ENCODE data around the gene MAGEA9B.
"Not testable (repeated sequence)": the region's sequence is repeated elsewhere in the genome, so short reads cannot be mapped to it uniquely, and the experiment has no call there.

Gene MAGEA9B

DNA sequence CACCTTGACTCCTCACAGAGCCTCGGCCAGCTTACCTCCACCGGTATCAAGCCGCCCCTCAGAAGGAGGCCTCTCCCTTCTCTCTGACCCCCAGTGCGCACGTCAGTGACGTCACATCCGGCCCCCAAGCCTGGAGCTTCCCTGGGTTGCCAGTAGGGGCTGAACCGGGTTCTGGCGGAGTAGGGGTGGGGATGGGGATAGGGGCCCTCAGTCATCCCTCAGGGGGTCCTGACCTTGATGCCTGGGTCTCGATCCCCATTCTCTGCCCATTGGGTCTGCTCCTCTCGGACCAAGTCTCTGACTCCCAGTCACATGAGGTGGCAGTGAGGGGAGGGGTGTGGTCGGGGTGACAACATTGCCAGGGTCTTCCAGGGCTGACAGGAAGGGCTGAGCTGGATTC lies at the start of gene MAGEA9B:
MAGEA9B (minus strand) TSS at position 101 of the 400 bp plus-strand sequence. CDS start 4,280 bp downstream, outside the sequence.
- CTCF ChIA-PET = not testable (repeated sequence)

GRCh38 chrX:149633511-149633910 lies 46.3 kb upstream of the MAGEA9B start:
- ChIA-PET CTCF (no interaction called here), POLR2A (no interaction called here)
- DNase-seq (ENCODE audit: low read depth, low spot score) = no peak
- TF ChIP-seq CTCF (IDR thresholded peaks at IDR 0.05; ENCODE audit: insufficient read depth, low read length, missing control alignments) = no peak
- H3K4me3 ChIP-seq (ENCODE audit: low read depth, low read length) = no peak overlapping the region

More for the DNA sequence above, at the start of gene MAGEA9B:
- DNase-seq (ENCODE audit: low read depth, low spot score); POLR2A ChIA-PET; H3K4me3 ChIP-seq (ENCODE audit: low read depth, low read length): not testable (repeated sequence)

GRCh38 chrX:149631234-149632165 lies 44.2 kb upstream of the MAGEA9B start, which contains the start of gene TMEM185A:
TMEM185A (minus strand) TSS chrX:149631792; CDS start chrX:149631580, 212 bp downstream.
- TF ChIP-seq CTCF (IDR thresholded peaks at IDR 0.05; ENCODE audit: insufficient read depth, low read length, missing control alignments) = no peak
- ChIA-PET CTCF (no interaction called here), POLR2A (no interaction called here)
- no peak for DNase-seq (ENCODE audit: low read depth, low spot score)
- peak within 1 kb of the TSS; percentile 71 for H3K4me3 ChIP-seq (ENCODE audit: low read depth, low read length)

DNA sequence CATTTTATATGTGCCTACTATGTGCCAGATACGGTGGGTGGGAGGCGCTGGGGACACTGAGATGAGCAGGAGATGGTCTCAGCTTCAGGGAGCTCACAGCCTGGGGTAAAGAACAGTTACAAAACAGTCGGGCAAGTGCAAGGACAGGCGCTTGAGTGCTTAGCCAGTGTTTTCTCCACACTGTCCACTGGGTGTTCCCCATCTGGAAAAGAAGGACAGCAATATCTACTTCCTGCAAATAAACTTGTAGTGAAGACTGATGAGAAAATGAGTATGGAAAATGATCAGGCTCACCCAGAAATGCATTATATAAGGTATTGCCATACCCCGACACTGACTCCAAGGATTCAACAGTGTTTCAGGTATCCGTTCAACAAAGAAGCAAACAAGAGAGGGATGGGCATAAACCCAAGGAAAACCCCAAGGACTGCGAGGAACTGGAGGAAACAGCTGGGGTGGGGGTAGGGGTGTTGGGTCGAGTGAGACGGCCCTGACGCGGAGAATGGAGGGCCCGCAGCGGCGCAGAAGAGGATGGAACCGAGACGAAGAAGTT lies 43.5 kb upstream of the MAGEA9B start:
- H3K4me3 ChIP-seq (ENCODE audit: low read depth, low read length) = peak overlapping the region; percentile 71
- POLR2A ChIA-PET = no interaction called here
- TF ChIP-seq CTCF (IDR thresholded peaks at IDR 0.05; ENCODE audit: insufficient read depth, low read length, missing control alignments) = peak; percentile 11
- CTCF ChIA-PET = no interaction called here
- no peak for DNase-seq (ENCODE audit: low read depth, low spot score)

GRCh38 chrX:149629730-149630387 lies 42.6 kb upstream of the MAGEA9B start:
- no peak for TF ChIP-seq CTCF (IDR thresholded peaks at IDR 0.05; ENCODE audit: insufficient read depth, low read length, missing control alignments)
- ChIA-PET POLR2A (no interaction called here), CTCF (no interaction called here)
- no peak for DNase-seq (ENCODE audit: low read depth, low spot score)
- H3K4me3 ChIP-seq (ENCODE audit: low read depth, low read length) = peak overlapping the region; percentile 71; the same call in 1 of the 2 replicates

DNA sequence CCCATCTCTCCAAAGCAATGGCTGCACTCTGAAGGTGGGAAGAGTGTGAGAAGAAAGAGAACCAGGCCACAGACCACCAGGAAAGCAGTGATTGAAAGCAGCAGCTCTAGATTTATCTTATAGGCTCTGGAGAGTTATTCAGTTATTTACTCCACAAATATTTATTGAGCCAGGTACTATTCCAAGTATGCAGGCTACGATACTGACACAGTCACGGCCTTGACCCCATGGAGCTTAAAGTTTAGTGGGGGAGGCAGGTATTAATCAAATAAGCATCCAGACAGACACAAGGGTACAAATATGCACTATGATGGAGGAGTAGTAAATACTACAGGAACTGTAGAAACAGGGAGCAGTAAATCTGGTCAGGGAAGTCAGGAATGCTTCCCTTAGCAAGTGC lies 41.5 kb upstream of the MAGEA9B start:
- no peak overlapping the region for H3K4me3 ChIP-seq (ENCODE audit: low read depth, low read length)
- DNase-seq (ENCODE audit: low read depth, low spot score) = no peak
- no peak for TF ChIP-seq CTCF (IDR thresholded peaks at IDR 0.05; ENCODE audit: insufficient read depth, low read length, missing control alignments)
- ChIA-PET CTCF (no interaction called here), POLR2A (no interaction called here)

Measured in AG04449 (cell line).